ENCODE results near the gene UVSSA. TPM values are rescaled to one million over a fixed set of nuclear protein-coding genes. Genes with fewer than 3 reads are reported as not detected.

The UVSSA gene
- total RNA-seq, 1 donor from 2014 or later: 25.5 TPM

- Histone ChIP-seq H3K36me3 (no peaks in the 10 kb centered on the region), H3K27me3 (peaks cover 33% of the 10 kb centered on the region), H3K4me1 (peaks cover 23% of the 10 kb centered on the region), H3K9me3 (no peaks in the 10 kb centered on the region), H3K27ac (no peak overlapping the region), H3K4me3 (no peak overlapping the region)
- intact Hi-C loops (cut with DNase I): no loop called here
- TF ChIP-seq CTCF (IDR thresholded peaks at IDR 0.05) (no peak), POLR2AphosphoS5 (IDR thresholded peaks at IDR 0.05; ENCODE audit: insufficient read depth in 1 of 2, low read depth in 1 of 2) (no peak), POLR2A (IDR thresholded peaks at IDR 0.05) (no peak)
- peak in 1 of 2 donors; percentile 70 for DNase-seq (ENCODE audit: extremely low spot score in 2 of 2)
Measured at GRCh38 chr4:1409491-1410425, 62.8 kb downstream of the UVSSA start.

GRCh38 chr4:1410491-1411325 is 63.7 kb downstream of the UVSSA start:
- DNase-seq (ENCODE audit: extremely low spot score in 2 of 2): peak in 1 of 2 donors; percentile 82
- H3K27me3 ChIP-seq: peaks cover 30% of the 10 kb centered on the region

GRCh38 chr4:1411436-1412375 is 64.7 kb downstream of the UVSSA start:
- DNase-seq (ENCODE audit: extremely low spot score in 2 of 2): peak in 1 of 2 donors; percentile 67
- H3K9me3 ChIP-seq: no peaks in the 10 kb centered on the region
- no peaks in the 10 kb centered on the region for H3K36me3 ChIP-seq
- peaks cover 14% of the 10 kb centered on the region for H3K4me1 ChIP-seq
- no peak overlapping the region for H3K27ac ChIP-seq
- intact Hi-C loops (cut with DNase I): no loop called here
- peaks cover 24% of the 10 kb centered on the region for H3K27me3 ChIP-seq
- no peak for TF ChIP-seq POLR2AphosphoS5 (IDR thresholded peaks at IDR 0.05; ENCODE audit: insufficient read depth in 1 of 2, low read depth in 1 of 2)
- no peak for TF ChIP-seq POLR2A (IDR thresholded peaks at IDR 0.05)
- no peak for TF ChIP-seq CTCF (IDR thresholded peaks at IDR 0.05)
- H3K4me3 ChIP-seq: no peak overlapping the region

More at GRCh38 chr4:1410491-1411325, 63.7 kb downstream of the UVSSA start:
- Histone ChIP-seq H3K4me1 (peaks cover 15% of the 10 kb centered on the region), H3K4me3 (no peak overlapping the region), H3K36me3 (no peaks in the 10 kb centered on the region), H3K9me3 (no peaks in the 10 kb centered on the region), H3K27ac (no peak overlapping the region)
- no peak for TF ChIP-seq POLR2A (IDR thresholded peaks at IDR 0.05)
- no peak for TF ChIP-seq CTCF (IDR thresholded peaks at IDR 0.05)
- TF ChIP-seq POLR2AphosphoS5 (IDR thresholded peaks at IDR 0.05; ENCODE audit: insufficient read depth in 1 of 2, low read depth in 1 of 2): no peak
- intact Hi-C loops (cut with DNase I): no loop called here

GRCh38 chr4:1412376-1413203 is 65.6 kb downstream of the UVSSA start:
- Histone ChIP-seq H3K4me3 (no peak overlapping the region), H3K4me1 (peaks cover 6% of the 10 kb centered on the region), H3K9me3 (no peaks in the 10 kb centered on the region), H3K36me3 (no peaks in the 10 kb centered on the region), H3K27me3 (peaks cover 15% of the 10 kb centered on the region), H3K27ac (no peak overlapping the region)
- intact Hi-C loops (cut with DNase I): no loop called here
- DNase-seq (ENCODE audit: extremely low spot score in 2 of 2): peak; percentile 74 to 91
- TF ChIP-seq POLR2A (IDR thresholded peaks at IDR 0.05) (no peak), POLR2AphosphoS5 (IDR thresholded peaks at IDR 0.05; ENCODE audit: insufficient read depth in 1 of 2, low read depth in 1 of 2) (no peak), CTCF (IDR thresholded peaks at IDR 0.05) (no peak)

Measured in vagina (tissue), 2 donors.